Thyroid gland (tissue), 4 donors: ENCODE results near the gene PITPNM2. TPM values are rescaled to one million over a fixed set of nuclear protein-coding genes. Genes with fewer than 3 reads are reported as not detected.

Source experiments
- DNase-seq, 2 donors: peaks; one replicate each; pipeline ENCODE4 v3.0.0-alpha.2; 2019
- H3K27ac ChIP-seq, 3 donors: fragments of 200-600 bp; sonication (generic); 1 replicate in 2 of 3; 2 replicates in 1 of 3; pipeline ENCODE4 v1.5.1; 2016 to 2019; ENCODE audit warnings: mild to moderate bottlenecking in 1 of 3, moderate library complexity in 1 of 3
- H3K27me3 ChIP-seq: fragments of 200-600 bp; sonication (generic); one replicate; pipeline ENCODE4 v1.5.1; 2019
- H3K36me3 ChIP-seq, 2 donors: fragments of 200-600 bp; sonication (generic); one replicate each; pipeline ENCODE4 v1.5.1; 2016 to 2019
- H3K4me1 ChIP-seq, 2 donors: fragments of 200-600 bp; sonication (generic); one replicate each; pipeline ENCODE4 v1.5.1; 2017 to 2019
- H3K4me3 ChIP-seq, 3 donors: fragments of 200-600 bp; sonication (generic); replicated peaks in 1 of 3; 1 replicate in 2 of 3; 2 replicates in 1 of 3; pipeline ENCODE4 v1.5.1; 2016; ENCODE audit warnings: mild to moderate bottlenecking in 1 of 3
- H3K9me3 ChIP-seq: fragments of 200-600 bp; sonication (generic); one replicate; pipeline ENCODE4 v1.5.1; 2017
- CTCF ChIP-seq, 6 experiments: fragments of 200-600 bp in 3 of 6; fragments of 450-650 bp in 3 of 6; sonication (generic) in 3 of 6; IDR thresholded peaks; one replicate each; pipeline ENCODE4 v1.5.1; 2016 to 2019; ENCODE audit warnings: antibody characterized with exemption in 6 of 6, mild to moderate bottlenecking in 2 of 6, inconsistent platforms in 1 of 6, moderate library complexity in 1 of 6
- POLR2A ChIP-seq, 2 donors: fragments of 450-650 bp; IDR thresholded peaks; one replicate each; pipeline ENCODE4 v1.6.1; 2017; ENCODE audit warnings: antibody characterized with exemption in 2 of 2, mild to moderate bottlenecking in 2 of 2, moderate library complexity in 1 of 2
- WGBS, 2 donors: methylation state at CpG; one replicate each; pipeline ENCODE4 v1.1.5; 2017; 5-methylcytosine and 5-hydroxymethylcytosine counted together
- intact Hi-C: fragments of 100-400 bp; cut with DNase I; formaldehyde crosslinking; loops from one replicate; pipeline ENCODE4 v1.15.1; 2023
- total RNA-seq, 4 donors: library from RNA; depleted of rRNA; stranded (reverse); fragments of >200 nt; gene quantifications; one replicate each; pipeline ENCODE4 v1.2.3, GENCODE V29; 2016

The PITPNM2 gene
- total RNA-seq, 4 donors from 2014 or later = 4.1 to 22.4 (median 9.3) TPM

GRCh38 chr12:123131291-123131832 lies 19.5 kb downstream of the PITPNM2 start:
- WGBS, 2 donors = 100% methylated on average over 4 of the region's 4 CpGs; no CpG with 5 or more reads in 1 of the 2 donors
- no peak for DNase-seq
- Histone ChIP-seq H3K9me3 (no peaks in the 10 kb centered on the region), H3K4me3 (no peak overlapping the region), H3K36me3 (no peaks in the 10 kb centered on the region), H3K27me3 (no peaks in the 10 kb centered on the region), H3K27ac (peak overlapping the region; percentile 73 to 77 (median 76)), H3K4me1 (peaks cover 38 to 59% of the 10 kb centered on the region in 2 donors)
- intact Hi-C loops = no loop called here
- TF ChIP-seq POLR2A (IDR thresholded peaks at IDR 0.05) = no peak
- no peak for TF ChIP-seq CTCF (IDR thresholded peaks at IDR 0.05)

GRCh38 chr12:123129621-123130020 lies 21.3 kb downstream of the PITPNM2 start:
- Histone ChIP-seq H3K36me3 (no peaks in the 10 kb centered on the region), H3K9me3 (no peaks in the 10 kb centered on the region), H3K27me3 (no peaks in the 10 kb centered on the region), H3K4me1 (peaks cover 34 to 50% of the 10 kb centered on the region in 2 donors), H3K4me3 (no peak overlapping the region), H3K27ac (no peak overlapping the region)
- intact Hi-C loops = no loop called here
- DNase-seq = no peak
- WGBS, 2 donors = 73 to 83% methylated on average over 4 of the region's 4 CpGs
- TF ChIP-seq CTCF (IDR thresholded peaks at IDR 0.05) = no peak
- no peak for TF ChIP-seq POLR2A (IDR thresholded peaks at IDR 0.05)

- no peak for DNase-seq
- Histone ChIP-seq H3K27ac (no peak overlapping the region), H3K4me3 (no peak overlapping the region), H3K27me3 (no peaks in the 10 kb centered on the region), H3K4me1 (peaks cover 12 to 27% of the 10 kb centered on the region in 2 donors), H3K36me3 (no peaks in the 10 kb centered on the region), H3K9me3 (no peaks in the 10 kb centered on the region)
- intact Hi-C loops = no loop called here
- WGBS, 2 donors = 97% methylated on average over 6 of the region's 6 CpGs
- TF ChIP-seq CTCF (IDR thresholded peaks at IDR 0.05) = no peak
These were observed 23.8 kb downstream of the PITPNM2 start for GRCh38 chr12:123127182-123127495.

GRCh38 chr12:123126294-123127181 lies 24.4 kb downstream of the PITPNM2 start:
- no peak for DNase-seq
- Histone ChIP-seq H3K9me3 (no peaks in the 10 kb centered on the region), H3K36me3 (no peaks in the 10 kb centered on the region), H3K4me1 (peaks cover 7 to 21% of the 10 kb centered on the region in 2 donors), H3K27ac (no peak overlapping the region), H3K27me3 (no peaks in the 10 kb centered on the region), H3K4me3 (no peak overlapping the region)
- 65 to 74% methylated on average over 6 of the region's 6 CpGs for WGBS, 2 donors
- no peak for TF ChIP-seq CTCF (IDR thresholded peaks at IDR 0.05)
- TF ChIP-seq POLR2A (IDR thresholded peaks at IDR 0.05) = no peak
- intact Hi-C loops = no loop called here

- TF ChIP-seq CTCF (IDR thresholded peaks at IDR 0.05) (no peak), POLR2A (IDR thresholded peaks at IDR 0.05) (no peak)
- intact Hi-C loops = no loop called here
- DNase-seq = no peak
- Histone ChIP-seq H3K36me3 (no peaks in the 10 kb centered on the region), H3K27ac (no peak overlapping the region), H3K4me3 (no peak overlapping the region), H3K27me3 (no peaks in the 10 kb centered on the region), H3K9me3 (no peaks in the 10 kb centered on the region), H3K4me1 (peaks cover 11 to 28% of the 10 kb centered on the region in 2 donors)
- WGBS, 2 donors = 91 to 100% methylated on average over 3 of the region's 3 CpGs
These were observed 28.3 kb downstream of the PITPNM2 start for GRCh38 chr12:123122626-123123025.
